Kidney (tissue), 14 donors: ENCODE measurements around the gene PCSK2. TPM values are rescaled to one million over a fixed set of nuclear protein-coding genes. Genes with fewer than 3 reads are reported as not detected.

Source experiments
- DNase-seq, 5 donors: peaks; one replicate each; pipeline ENCODE4 v3.0.0-alpha.2; 2013 to 2020
- FAIRE-seq: peaks from 2 replicates; lab custom pipeline; 2012; peaks lifted over from hg19 to GRCh38; lab: Jason Lieb, UNC
- H3K27ac ChIP-seq, 2 donors: one replicate each; pipeline ENCODE4 v1.7.0; 2013; ENCODE audit warnings: low read depth in 2 of 2, low read length in 2 of 2, inconsistent platforms in 1 of 2
- H3K27me3 ChIP-seq: one replicate; pipeline ENCODE4 v1.7.1; 2013; ENCODE audit warnings: low read length, inconsistent platforms; ENCODE audit not compliant: control insufficient read depth, insufficient read depth
- H3K36me3 ChIP-seq, 3 donors: one replicate each; pipeline versions ENCODE4 v1.7.0 to v1.7.1; 2013; ENCODE audit warnings: low read length in 3 of 3, control low read depth in 1 of 3, inconsistent platforms in 1 of 3; ENCODE audit not compliant: insufficient read depth in 3 of 3, control insufficient read depth in 2 of 3
- H3K4me1 ChIP-seq, 3 donors: one replicate each; pipeline versions ENCODE4 v1.7.0 to v1.7.1; 2013; ENCODE audit warnings: low read length in 3 of 3, inconsistent platforms in 1 of 3, low read depth in 1 of 3; ENCODE audit not compliant: control insufficient read depth in 2 of 3, insufficient read depth in 2 of 3
- H3K4me3 ChIP-seq, 3 donors: one replicate each; pipeline versions ENCODE4 v1.7.0 to v1.8.1; 2013; ENCODE audit warnings: low read length in 3 of 3, control low read depth in 1 of 3, inconsistent platforms in 1 of 3
- H3K9ac ChIP-seq, 3 donors: one replicate each; pipeline versions ENCODE4 v1.7.0 to v1.7.1; 2013; ENCODE audit warnings: low read length in 3 of 3, control low read depth in 1 of 3, inconsistent platforms in 1 of 3
- H3K9me3 ChIP-seq, 3 donors: one replicate each; pipeline versions ENCODE4 v1.7.0 to v1.7.1; 2013; ENCODE audit warnings: low read length in 3 of 3, control low read depth in 1 of 3, inconsistent platforms in 1 of 3; ENCODE audit not compliant: control insufficient read depth in 2 of 3, insufficient read depth in 1 of 3
- intact Hi-C: fragments of 100-400 bp; cut with DNase I; formaldehyde crosslinking; loops from one replicate; pipeline ENCODE4 v1.11.1; 2022
- polyA plus RNA-seq: library from polyadenylated mRNA; stranded (reverse); fragments of 350-450 nt; fragmentation: Illumina TruSeq; extraction: RNeasy Lipid Tissue Mini Kit (QIAGEN cat#74804); gene quantifications from one replicate; pipeline ENCODE4 v1.2.3, GENCODE V29; 2014; ENCODE audit warnings: low read depth, low replicate concordance; ENCODE audit not compliant: insufficient read depth
- total RNA-seq: library from RNA; stranded (reverse); fragmentation: NEBNext Ultra II Directional; extraction: Animal tissue kit (Norgen Biotek cat#: 25700); gene quantifications from one replicate; pipeline ENCODE4 v1.2.1, GENCODE V29; 2021
- TF ChIP-seq, protein P1 (sequence below): IDR thresholded peaks from 3 replicates; pipeline ENCODE4 v1.5.1; 2012; ENCODE audit warnings: mild to moderate bottlenecking, moderate library complexity, borderline replicate concordance; ENCODE audit not compliant: insufficient read depth; ENCODE audit errors: extremely low read depth
- donor health status: control.
- donor health status: control.
- donor health status: control.
- donor health status: control.
- donor health status: control.
- donor health status: DM: yes; HTN: yes; CAD: no.
- donor health status: Normal renal cell carcinoma (clear cell type).

The PCSK2 gene
- total and polyA plus RNA-seq, 2 donors from 2014 or later: 0.22 to 0.54 TPM

DNA sequence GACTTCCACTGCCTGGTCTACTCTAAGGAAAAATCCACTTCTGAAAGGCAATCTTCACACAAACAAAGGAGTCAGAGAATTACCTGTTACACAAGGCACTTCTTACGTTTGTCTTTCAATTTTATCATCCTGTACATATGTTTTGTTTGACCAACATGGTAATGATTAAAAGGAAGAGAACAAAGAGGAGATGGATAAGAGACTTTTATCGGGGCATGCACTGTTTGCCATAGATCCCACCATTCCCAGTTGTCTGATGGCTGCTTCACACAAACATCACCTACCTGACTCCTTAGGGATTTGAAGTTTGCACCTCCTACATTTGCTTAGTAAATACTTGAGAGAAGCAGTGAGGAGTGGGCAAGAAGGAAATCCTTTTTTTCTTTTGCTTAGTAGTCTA lies 217.3 kb downstream of the PCSK2 start:
- Histone ChIP-seq H3K4me3 (no peak overlapping the region), H3K27ac (no peak overlapping the region), H3K9me3 (peaks cover 0 to 4% (median 0%) of the 10 kb centered on the region in 3 donors), H3K9ac (no peak overlapping the region), H3K27me3 (peaks cover 2% of the 10 kb centered on the region), H3K36me3 (no peaks in the 10 kb centered on the region), H3K4me1 (no peaks in the 10 kb centered on the region)
- intact Hi-C loops: no loop called here
- FAIRE-seq (no peak), DNase-seq (no peak)
- TF ChIP-seq, protein P1, sequence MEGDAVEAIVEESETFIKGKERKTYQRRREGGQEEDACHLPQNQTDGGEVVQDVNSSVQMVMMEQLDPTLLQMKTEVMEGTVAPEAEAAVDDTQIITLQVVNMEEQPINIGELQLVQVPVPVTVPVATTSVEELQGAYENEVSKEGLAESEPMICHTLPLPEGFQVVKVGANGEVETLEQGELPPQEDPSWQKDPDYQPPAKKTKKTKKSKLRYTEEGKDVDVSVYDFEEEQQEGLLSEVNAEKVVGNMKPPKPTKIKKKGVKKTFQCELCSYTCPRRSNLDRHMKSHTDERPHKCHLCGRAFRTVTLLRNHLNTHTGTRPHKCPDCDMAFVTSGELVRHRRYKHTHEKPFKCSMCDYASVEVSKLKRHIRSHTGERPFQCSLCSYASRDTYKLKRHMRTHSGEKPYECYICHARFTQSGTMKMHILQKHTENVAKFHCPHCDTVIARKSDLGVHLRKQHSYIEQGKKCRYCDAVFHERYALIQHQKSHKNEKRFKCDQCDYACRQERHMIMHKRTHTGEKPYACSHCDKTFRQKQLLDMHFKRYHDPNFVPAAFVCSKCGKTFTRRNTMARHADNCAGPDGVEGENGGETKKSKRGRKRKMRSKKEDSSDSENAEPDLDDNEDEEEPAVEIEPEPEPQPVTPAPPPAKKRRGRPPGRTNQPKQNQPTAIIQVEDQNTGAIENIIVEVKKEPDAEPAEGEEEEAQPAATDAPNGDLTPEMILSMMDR: no peak

DNA sequence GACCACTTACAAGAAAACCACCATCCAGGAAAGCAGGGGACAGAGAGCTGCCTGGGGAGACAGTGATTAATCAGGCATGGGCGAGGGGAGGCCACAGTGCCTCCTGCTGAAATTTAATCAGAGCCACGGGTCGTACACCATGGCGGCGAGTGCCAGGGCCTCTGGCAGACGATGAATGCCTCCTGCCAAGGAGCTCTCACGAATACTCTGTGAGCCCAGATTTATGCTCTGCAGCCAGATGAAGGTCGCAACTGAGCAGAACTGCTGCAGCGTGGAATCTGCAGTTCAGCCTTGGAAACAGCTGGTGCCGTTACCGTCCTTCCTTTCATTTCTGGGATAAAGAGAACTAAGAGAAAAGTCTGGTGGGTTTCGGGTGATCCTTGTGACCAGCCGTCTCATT lies 218.7 kb downstream of the PCSK2 start:
- TF ChIP-seq, protein P1: no peak
- peaks cover 0 to 4% (median 0%) of the 10 kb centered on the region in 3 donors for H3K9me3 ChIP-seq
- no peaks in the 10 kb centered on the region for H3K36me3 ChIP-seq
- no peak overlapping the region for H3K4me3 ChIP-seq
- intact Hi-C loops: no loop called here
- H3K9ac ChIP-seq: no peak overlapping the region
- H3K27ac ChIP-seq: no peak overlapping the region
- no peak for FAIRE-seq
- H3K4me1 ChIP-seq: no peaks in the 10 kb centered on the region
- H3K27me3 ChIP-seq: peaks cover 2% of the 10 kb centered on the region
- DNase-seq: peak in 3 of 5 donors; percentile 40 to 58 (median 46)

DNA sequence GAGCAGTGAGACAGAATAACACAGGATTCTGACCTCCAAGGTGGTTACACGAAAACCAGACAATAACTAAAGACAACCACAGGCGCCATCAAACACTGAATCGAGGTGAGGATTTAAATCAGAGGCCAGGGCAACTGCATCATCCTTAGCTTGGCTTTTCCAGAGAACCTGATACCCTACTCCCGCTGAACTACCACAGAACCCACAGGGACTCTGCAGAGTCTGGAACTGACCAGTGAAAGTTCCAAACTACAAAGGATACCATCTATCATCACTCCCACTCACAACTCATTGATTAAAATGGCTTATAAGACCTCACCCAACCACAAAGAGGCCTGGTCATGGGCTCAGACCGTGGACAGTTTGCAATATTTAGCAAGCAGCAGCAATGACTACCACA lies 219.3 kb downstream of the PCSK2 start:
- intact Hi-C loops: no loop called here
- Histone ChIP-seq H3K36me3 (no peaks in the 10 kb centered on the region), H3K4me3 (no peak overlapping the region), H3K4me1 (no peaks in the 10 kb centered on the region), H3K9ac (no peak overlapping the region), H3K9me3 (peaks cover 0 to 4% (median 0%) of the 10 kb centered on the region in 3 donors), H3K27ac (no peak overlapping the region), H3K27me3 (peaks cover 2% of the 10 kb centered on the region)
- TF ChIP-seq, protein P1: no peak
- FAIRE-seq (no peak), DNase-seq (no peak)

DNA sequence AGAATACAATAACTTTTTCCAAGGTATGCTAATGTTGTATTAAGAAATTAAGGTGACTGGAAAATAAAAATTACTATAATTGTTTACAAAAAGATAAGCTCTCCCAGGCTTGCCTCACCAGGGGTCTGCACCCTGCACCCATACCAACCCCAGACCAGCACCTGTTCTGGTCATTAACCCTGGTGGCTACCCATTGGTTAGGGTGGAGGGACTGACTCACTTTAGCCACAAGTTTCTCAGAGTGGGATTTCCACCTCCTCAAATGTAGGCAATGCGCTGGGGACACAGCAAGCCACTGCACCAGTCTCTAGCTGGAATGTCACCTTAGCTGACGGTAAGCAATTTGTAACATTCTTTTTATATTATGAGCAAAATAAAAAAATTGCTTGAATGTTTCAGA lies 221.2 kb downstream of the PCSK2 start:
- TF ChIP-seq, protein P1: no peak
- FAIRE-seq (no peak), DNase-seq (no peak)
- intact Hi-C loops: no loop called here
- Histone ChIP-seq H3K27me3 (peaks cover 2% of the 10 kb centered on the region), H3K9me3 (no peaks in the 10 kb centered on the region), H3K4me1 (no peaks in the 10 kb centered on the region), H3K4me3 (no peak overlapping the region), H3K36me3 (no peaks in the 10 kb centered on the region), H3K9ac (no peak overlapping the region), H3K27ac (no peak overlapping the region)
